Erythroblast (primary cell): ENCODE results near the gene HSD11B1L.

Experiments
- GATA1 ChIP-seq: IDR thresholded peaks from 2 replicates; pipeline ENCODE4 v1.6.1; 2011; ENCODE audit warnings: low read depth, mild to moderate bottlenecking, control low read depth, low read length, moderate library complexity
- POLR2A ChIP-seq: IDR thresholded peaks from 2 replicates; pipeline ENCODE4 v1.6.1; 2011; ENCODE audit warnings: mild to moderate bottlenecking, low read length

GRCh38 chr19:5691822-5692722, 11.2 kb downstream of the HSD11B1L start:
- TF ChIP-seq POLR2A = no peak
- TF ChIP-seq GATA1 = no peak
